ENCODE results near the gene COMMD6.

Gene COMMD6

DNA sequence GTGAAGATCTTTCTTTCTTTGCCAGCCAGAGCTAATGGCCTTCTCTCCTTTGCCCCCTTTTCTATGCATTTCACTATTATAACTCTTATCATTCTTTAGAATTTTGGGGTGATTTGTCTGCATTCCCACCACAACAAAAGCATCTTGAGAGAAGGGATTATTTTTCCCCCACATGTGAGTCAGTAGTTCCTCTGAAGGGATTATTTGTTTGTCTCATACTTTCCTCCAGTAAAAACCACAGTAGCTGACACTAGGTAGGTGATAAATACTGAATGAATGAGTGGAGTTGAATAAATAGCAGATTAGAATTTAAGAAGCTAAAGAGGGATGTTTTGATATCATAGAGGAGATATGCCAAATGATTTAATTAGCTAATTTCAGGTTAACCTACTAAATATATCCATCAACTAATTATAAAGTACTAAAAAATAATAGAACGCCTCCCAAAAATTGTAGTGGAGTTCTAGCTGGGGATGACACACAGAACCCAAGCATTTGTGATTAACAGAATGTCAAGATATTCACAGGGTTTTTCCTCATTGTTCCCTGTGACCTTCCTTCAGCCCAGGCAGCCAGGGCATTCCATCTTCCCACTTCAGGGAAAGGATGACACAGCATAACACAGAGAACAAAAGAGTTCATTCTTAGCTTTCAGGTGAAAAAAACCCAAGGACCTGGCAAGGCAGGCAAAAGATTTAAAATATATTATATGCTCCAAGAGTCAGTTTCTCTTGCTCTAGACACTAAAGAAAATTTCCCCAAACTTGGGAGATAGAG is 52.2 kb downstream of the COMMD6 start:
- DNase-seq (ENCODE audit: low spot score) = no peak

DNA sequence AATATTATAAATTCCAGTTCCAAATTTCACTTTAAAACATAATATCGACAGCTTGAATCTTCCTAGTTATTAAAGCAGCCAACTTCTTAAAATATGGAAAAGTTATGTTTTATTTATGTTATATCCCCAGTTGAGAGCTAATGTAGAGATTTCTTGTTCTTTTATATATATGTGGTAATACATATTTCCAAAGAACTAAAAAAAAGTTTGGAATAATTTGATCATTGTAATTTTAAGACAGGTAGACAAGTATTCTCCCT is 54.9 kb downstream of the COMMD6 start:
- DNase-seq (ENCODE audit: low spot score) = no peak

DNA sequence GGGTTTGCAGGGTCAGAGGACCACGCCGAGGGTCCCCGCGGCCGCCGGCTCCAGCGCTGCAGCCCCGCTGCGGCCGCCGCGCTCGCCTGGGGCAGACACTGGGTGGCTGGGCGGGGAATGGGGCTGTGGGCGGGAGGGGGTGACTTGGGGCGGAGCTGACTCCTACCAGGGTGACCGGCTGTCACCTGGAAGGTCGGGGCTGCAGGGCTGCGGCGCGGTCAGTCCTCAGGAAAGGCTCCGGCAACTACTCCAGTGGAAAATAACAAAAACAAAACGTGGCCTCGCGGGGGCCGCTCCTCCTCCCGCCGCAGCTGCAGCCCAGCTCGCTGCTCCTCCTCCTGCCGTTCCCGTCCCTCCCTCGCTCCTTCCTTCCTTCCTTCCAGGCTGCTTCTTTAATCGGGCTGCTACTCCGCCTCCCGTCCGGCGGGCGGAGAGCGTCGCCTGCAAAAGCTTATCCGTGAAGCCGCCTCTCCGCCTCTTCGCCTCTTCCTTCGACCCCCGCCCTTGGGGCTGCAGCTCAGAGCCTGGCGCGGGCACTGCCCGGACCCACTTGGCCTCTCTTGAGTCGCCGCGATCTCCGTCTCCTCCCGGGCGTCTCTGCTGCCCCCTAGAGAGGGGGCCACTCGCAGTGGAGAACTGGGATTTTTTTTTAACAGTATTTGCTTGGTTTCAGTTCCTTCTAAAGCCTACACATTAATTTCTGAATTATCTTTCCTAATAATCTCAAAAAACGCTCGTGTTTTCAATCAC is 55.4 kb downstream of the COMMD6 start, which contains the start of gene TBC1D4:
TSS of gene TBC1D4 (minus strand) at position 100 of the 750 bp plus-strand sequence. CDS start 402 bp downstream, outside the sequence.
- DNase-seq (ENCODE audit: low spot score) = peak; percentile 97

DNA sequence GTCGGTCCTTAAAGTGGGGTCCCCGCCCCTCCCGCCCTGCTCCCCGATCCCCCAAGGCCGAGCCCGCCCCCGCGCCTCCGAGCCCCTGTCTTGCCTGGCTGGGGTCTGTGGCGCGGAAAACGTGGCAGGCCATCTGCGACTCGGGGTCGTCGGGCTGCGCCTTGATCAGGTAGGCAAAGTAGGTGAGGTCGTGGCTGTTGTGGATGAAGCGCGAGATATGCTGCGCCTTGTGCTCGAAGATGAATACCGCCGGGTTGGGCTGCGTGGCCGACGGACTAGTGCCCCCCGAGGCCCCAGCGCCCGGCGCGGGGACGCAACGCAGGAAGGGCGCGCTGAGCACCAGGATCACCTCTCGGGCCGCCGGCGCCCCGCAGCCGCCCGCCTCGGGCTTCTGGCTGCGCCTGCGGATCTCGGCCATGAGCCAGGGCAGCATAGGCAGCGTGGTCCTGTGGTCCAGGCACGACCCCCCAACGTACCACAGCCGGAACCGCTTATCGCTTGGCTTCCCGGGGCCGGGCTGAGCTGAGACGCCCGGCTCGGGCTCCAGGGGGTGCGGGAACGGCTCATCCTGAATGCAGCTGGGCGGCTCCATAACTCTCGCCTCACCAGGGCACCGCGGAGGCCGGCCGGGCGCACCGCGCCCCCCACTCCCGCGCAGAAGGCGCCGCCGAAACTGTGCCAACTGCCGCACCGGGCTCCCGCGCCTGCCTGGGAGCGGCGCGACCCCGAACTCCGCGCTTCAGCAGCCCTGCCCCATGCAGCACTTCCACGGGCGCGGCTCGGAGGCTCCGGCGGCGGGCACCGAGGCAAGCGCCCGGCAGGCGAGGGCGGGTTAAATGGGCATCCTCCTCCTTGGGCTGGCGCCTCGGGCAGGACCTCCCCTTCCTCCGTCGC is 56.2 kb downstream of the COMMD6 start:
- peak; percentile 69 for DNase-seq (ENCODE audit: low spot score)

DNA sequence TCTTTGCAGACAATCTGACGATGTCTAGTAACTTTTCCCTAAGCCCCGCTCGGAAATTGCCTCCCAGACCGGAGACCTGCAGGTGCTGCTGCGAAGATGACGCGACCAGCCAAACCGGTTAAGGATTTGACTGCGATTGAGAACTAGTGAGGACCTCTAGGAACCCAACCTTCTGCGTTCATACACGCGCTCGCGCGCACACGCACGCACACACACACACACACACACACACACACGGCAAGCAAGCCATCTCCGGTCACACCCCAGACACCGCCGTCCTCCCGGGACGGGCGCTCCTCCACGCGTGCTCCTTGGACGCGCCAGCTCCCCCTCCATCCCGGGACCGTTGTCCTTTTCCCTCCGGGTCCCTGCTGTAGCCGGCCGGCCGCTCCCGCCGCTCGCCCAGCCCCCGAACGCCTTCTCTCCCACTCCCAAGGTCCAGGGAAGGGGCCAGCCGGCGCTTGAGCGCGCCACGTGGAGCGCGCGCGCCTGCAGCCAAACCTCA is 56.9 kb downstream of the COMMD6 start:
- peak; percentile 71 for DNase-seq (ENCODE audit: low spot score)

DNA sequence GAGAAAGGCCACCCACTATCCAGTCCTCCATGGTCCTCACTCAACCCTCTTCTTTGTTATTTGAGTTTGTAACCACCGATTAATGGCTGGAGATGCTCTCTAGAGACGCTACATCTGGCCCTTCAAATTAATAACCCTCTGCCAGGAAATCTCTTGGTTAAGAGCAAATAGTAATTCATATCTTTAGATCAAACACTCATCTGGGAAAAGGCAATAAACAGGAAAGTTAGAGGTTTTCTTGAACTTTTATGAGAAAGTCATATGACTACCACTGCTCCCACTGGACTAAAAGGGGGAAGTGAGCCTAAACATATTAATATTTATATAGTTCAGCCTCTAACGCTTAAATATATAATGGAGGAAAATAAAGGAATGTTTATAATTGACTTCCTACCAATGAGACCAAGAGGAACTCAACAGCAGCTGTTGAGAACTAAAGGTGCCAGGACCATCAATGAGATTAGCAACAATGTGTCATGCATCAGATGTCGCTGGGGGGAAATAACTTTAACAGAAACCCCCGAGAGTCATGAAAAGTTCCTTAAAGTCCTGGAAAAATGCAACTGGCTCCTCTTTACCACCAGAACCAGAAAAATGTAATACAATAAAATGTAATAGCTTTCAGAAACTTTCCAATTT is 58.4 kb downstream of the COMMD6 start:
- DNase-seq (ENCODE audit: low spot score) = no peak

DNA sequence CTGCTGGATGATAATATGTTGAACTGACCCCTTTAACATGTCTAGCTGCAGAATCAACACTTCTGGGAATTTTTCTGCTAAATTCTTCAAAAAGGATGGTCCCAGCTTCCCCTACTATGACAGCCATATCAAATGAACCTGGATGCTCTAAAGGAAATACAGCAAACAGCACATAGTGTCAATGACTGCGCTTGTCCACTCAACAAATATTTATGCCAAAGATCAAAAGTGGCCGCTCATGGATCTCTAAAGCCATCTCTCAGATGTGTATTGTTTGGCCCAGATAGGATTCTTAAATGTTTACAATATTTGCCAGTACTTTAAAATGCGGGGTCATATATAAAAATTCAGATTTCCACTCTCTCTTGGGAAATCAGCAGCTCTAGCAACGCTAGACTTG is 59.0 kb downstream of the COMMD6 start:
- no peak for DNase-seq (ENCODE audit: low spot score)
